ENCODE results near the gene TSHR.
"Not testable (repeated sequence)": the region's sequence is repeated elsewhere in the genome, so short reads cannot be mapped to it uniquely, and the experiment has no call there.

Gene TSHR

GRCh38 chr14:80948291-80948690 lies 7.1 kb upstream of the TSHR start:
- Histone ChIP-seq H3K9me2 (replicated peaks; ENCODE audit: control insufficient read depth, low read length) (no peaks in the 10 kb centered on the region), H3K9me3 (ENCODE audit: control insufficient read depth, insufficient read depth, low read length) (no peaks in the 10 kb centered on the region), H3K27me3 (ENCODE audit: control insufficient read depth, low read length) (peaks cover 3% of the 10 kb centered on the region; the same call in 1 of the 2 replicates), H3K4me3 (ENCODE audit: low read length) (no peak overlapping the region), H3K27ac (ENCODE audit: low read depth, low read length) (no peak overlapping the region), H4K20me1 (ENCODE audit: control insufficient read depth, insufficient read depth, low read depth, low read length) (no peaks in the 10 kb centered on the region), H3F3A (ENCODE audit: control insufficient read depth, insufficient read depth) (no peaks in the 10 kb centered on the region), H3K4me2 (ENCODE audit: low read length) (no peak overlapping the region), H3K36me3 (ENCODE audit: control insufficient read depth, low read length) (no peaks in the 10 kb centered on the region), H3K79me2 (ENCODE audit: control insufficient read depth, low read length) (no peaks in the 10 kb centered on the region), H3K4me1 (ENCODE audit: control insufficient read depth, low read length) (no peaks in the 10 kb centered on the region)
- TF ChIP-seq EZH2phosphoT487 (IDR thresholded peaks at IDR 0.05; ENCODE audit: borderline replicate concordance, low read length), result no peak
- TF ChIP-seq, protein P1, sequence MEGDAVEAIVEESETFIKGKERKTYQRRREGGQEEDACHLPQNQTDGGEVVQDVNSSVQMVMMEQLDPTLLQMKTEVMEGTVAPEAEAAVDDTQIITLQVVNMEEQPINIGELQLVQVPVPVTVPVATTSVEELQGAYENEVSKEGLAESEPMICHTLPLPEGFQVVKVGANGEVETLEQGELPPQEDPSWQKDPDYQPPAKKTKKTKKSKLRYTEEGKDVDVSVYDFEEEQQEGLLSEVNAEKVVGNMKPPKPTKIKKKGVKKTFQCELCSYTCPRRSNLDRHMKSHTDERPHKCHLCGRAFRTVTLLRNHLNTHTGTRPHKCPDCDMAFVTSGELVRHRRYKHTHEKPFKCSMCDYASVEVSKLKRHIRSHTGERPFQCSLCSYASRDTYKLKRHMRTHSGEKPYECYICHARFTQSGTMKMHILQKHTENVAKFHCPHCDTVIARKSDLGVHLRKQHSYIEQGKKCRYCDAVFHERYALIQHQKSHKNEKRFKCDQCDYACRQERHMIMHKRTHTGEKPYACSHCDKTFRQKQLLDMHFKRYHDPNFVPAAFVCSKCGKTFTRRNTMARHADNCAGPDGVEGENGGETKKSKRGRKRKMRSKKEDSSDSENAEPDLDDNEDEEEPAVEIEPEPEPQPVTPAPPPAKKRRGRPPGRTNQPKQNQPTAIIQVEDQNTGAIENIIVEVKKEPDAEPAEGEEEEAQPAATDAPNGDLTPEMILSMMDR (IDR thresholded peaks at IDR 0.05; ENCODE audit: low read depth, low read length, poor library complexity, severe bottlenecking), result no peak

- Histone ChIP-seq H4K20me1 (ENCODE audit: control insufficient read depth, insufficient read depth, low read depth, low read length) (no peaks in the 10 kb centered on the region), H3K9me2 (replicated peaks; ENCODE audit: control insufficient read depth, low read length) (no peaks in the 10 kb centered on the region), H3F3A (ENCODE audit: control insufficient read depth, insufficient read depth) (0 out of 2 replicates have a peak, but pooled peaks cover 2% of the 10 kb centered on the region), H3K4me3 (ENCODE audit: low read length) (no peak overlapping the region), H3K79me2 (ENCODE audit: control insufficient read depth, low read length) (no peaks in the 10 kb centered on the region), H3K36me3 (ENCODE audit: control insufficient read depth, low read length) (no peaks in the 10 kb centered on the region), H3K27me3 (ENCODE audit: control insufficient read depth, low read length) (peaks cover 8% of the 10 kb centered on the region), H3K4me2 (ENCODE audit: low read length) (no peak overlapping the region), H3K4me1 (ENCODE audit: control insufficient read depth, low read length) (peaks cover 16% of the 10 kb centered on the region), H3K9me3 (ENCODE audit: control insufficient read depth, insufficient read depth, low read length) (no peaks in the 10 kb centered on the region), H3K27ac (ENCODE audit: low read depth, low read length) (no peak overlapping the region)
- TF ChIP-seq, protein P1 (IDR thresholded peaks at IDR 0.05; ENCODE audit: low read depth, low read length, poor library complexity, severe bottlenecking), result no peak
- TF ChIP-seq EZH2phosphoT487 (IDR thresholded peaks at IDR 0.05; ENCODE audit: borderline replicate concordance, low read length), result no peak
These were observed 3.9 kb upstream of the TSHR start for GRCh38 chr14:80951491-80951890.

- H3K36me3 ChIP-seq (ENCODE audit: control insufficient read depth, low read length); H3K27ac ChIP-seq (ENCODE audit: low read depth, low read length); H3K4me3 ChIP-seq (ENCODE audit: low read length); H4K20me1 ChIP-seq (ENCODE audit: control insufficient read depth, insufficient read depth, low read depth, low read length); H3K4me2 ChIP-seq (ENCODE audit: low read length); H3K9me2 ChIP-seq (replicated peaks; ENCODE audit: control insufficient read depth, low read length); H3K79me2 ChIP-seq (ENCODE audit: control insufficient read depth, low read length); H3K27me3 ChIP-seq (ENCODE audit: control insufficient read depth, low read length); H3K9me3 ChIP-seq (ENCODE audit: control insufficient read depth, insufficient read depth, low read length); H3F3A ChIP-seq (ENCODE audit: control insufficient read depth, insufficient read depth): not testable (repeated sequence)
- H3K4me1 ChIP-seq (ENCODE audit: control insufficient read depth, low read length), result peaks cover 34% of the 10 kb centered on the region
These were observed 2.2 kb upstream of the TSHR start for GRCh38 chr14:80953211-80953610.

DNA sequence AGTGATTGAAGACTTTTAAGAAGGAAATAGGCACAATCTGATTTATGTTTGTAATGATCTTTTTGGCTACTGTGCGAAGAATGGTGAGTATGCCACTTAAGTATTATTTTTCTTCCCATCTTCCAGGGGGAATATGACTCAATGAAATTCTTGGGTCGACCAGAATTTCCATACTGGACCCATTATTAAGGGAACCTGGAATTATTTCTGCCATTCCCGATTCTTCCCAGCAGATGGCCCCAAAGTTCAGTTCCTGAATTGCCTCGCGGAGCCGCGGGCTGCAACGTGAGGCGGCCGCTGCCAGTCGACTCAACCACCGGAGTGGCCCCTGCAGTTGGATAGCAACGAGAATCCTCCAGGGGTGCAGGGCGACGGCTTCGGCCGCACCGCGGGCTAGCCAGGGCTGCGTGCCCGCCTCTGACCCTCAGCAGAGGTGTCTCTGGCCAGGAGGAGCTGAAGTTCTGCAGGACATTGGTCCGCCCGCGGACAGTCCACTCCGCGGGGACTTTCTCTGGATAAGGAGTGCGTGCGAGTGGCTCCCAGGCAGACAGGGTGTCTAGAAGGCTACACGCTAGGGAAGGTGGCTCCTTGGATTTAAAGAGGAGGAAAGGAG lies 628 bp upstream of the TSHR start:
- Histone ChIP-seq H3K27ac (ENCODE audit: low read depth, low read length) (no peak overlapping the region), H3K4me2 (ENCODE audit: low read length) (peak overlapping the region; percentile 95), H3K27me3 (ENCODE audit: control insufficient read depth, low read length) (peaks cover 8% of the 10 kb centered on the region), H3K9me2 (replicated peaks; ENCODE audit: control insufficient read depth, low read length) (no peaks in the 10 kb centered on the region), H3K4me1 (ENCODE audit: control insufficient read depth, low read length) (peaks cover 49% of the 10 kb centered on the region), H3K79me2 (ENCODE audit: control insufficient read depth, low read length) (no peaks in the 10 kb centered on the region), H4K20me1 (ENCODE audit: control insufficient read depth, insufficient read depth, low read depth, low read length) (no peaks in the 10 kb centered on the region), H3F3A (ENCODE audit: control insufficient read depth, insufficient read depth) (peaks cover 13% of the 10 kb centered on the region; the same call in 1 of the 2 replicates), H3K4me3 (ENCODE audit: low read length) (peak overlapping the region; percentile 75), H3K9me3 (ENCODE audit: control insufficient read depth, insufficient read depth, low read length) (no peaks in the 10 kb centered on the region), H3K36me3 (ENCODE audit: control insufficient read depth, low read length) (no peaks in the 10 kb centered on the region)
- TF ChIP-seq, protein P1 (IDR thresholded peaks at IDR 0.05; ENCODE audit: low read depth, low read length, poor library complexity, severe bottlenecking), result peak; percentile 78
- TF ChIP-seq EZH2phosphoT487 (IDR thresholded peaks at IDR 0.05; ENCODE audit: borderline replicate concordance, low read length), result no peak

Measured in DOHH2 (cell line).